Activated naive CD4-positive, alpha-beta T cell treated with anti-CD3 and anti-CD28 coated beads, Interleukin-2, amount 50 U/mL, for 72 hours (primary cell): ENCODE measurements around the gene ABCG5. TPM values are rescaled to one million over a fixed set of nuclear protein-coding genes. Genes with fewer than 3 reads are reported as not detected.

Experiments
- ATAC-seq, 2 donors: fragments of 150-1000 bp; cut with Tn5 transposase; 2 replicates each; pipeline ENCODE4 v1.10.0; 2021; ENCODE audit warnings: mild to moderate bottlenecking in 2 of 2, moderate library complexity in 2 of 2
- DNase-seq, 2 donors: peaks; one replicate each; pipeline ENCODE4 v3.0.0; 2021 to 2022; ENCODE audit warnings: low spot score in 2 of 2
- H3K27ac Mint-ChIP-seq, 2 donors: one replicate each; pipeline ENCODE4 v1.8.0; 2022; ENCODE audit warnings: mild to moderate bottlenecking in 2 of 2, mixed read lengths in 2 of 2
- H3K36me3 Mint-ChIP-seq, 2 donors: one replicate each; pipeline ENCODE4 v1.8.0; 2022; ENCODE audit warnings: mixed read lengths in 2 of 2
- H3K9me3 Mint-ChIP-seq, 2 donors: one replicate each; pipeline ENCODE4 v1.8.0; 2022; ENCODE audit warnings: mixed read lengths in 2 of 2
- total RNA-seq, 2 donors: library from RNA; stranded (reverse); gene quantifications; one replicate each; pipeline ENCODE4 v1.2.3, GENCODE V29; 2022

Gene ABCG5
- total RNA-seq, 2 donors from 2014 or later: not detected

- H3K36me3 Mint-ChIP-seq: no peaks in the 10 kb centered on the region
- ATAC-seq (no peak), DNase-seq (peak in 1 of 2 donors; percentile 50)
- peak overlapping the region in 1 of 2 donors; percentile 86 for H3K27ac Mint-ChIP-seq
- no peaks in the 10 kb centered on the region for H3K9me3 Mint-ChIP-seq
Measured at GRCh38 chr2:43851011-43851980, 12.7 kb upstream of the ABCG5 start.

GRCh38 chr2:43848214-43848613 is 9.6 kb upstream of the ABCG5 start:
- H3K36me3 Mint-ChIP-seq: no peaks in the 10 kb centered on the region
- no peaks in the 10 kb centered on the region for H3K9me3 Mint-ChIP-seq
- ATAC-seq (no peak), DNase-seq (no peak)
- H3K27ac Mint-ChIP-seq: no peak overlapping the region

DNA sequence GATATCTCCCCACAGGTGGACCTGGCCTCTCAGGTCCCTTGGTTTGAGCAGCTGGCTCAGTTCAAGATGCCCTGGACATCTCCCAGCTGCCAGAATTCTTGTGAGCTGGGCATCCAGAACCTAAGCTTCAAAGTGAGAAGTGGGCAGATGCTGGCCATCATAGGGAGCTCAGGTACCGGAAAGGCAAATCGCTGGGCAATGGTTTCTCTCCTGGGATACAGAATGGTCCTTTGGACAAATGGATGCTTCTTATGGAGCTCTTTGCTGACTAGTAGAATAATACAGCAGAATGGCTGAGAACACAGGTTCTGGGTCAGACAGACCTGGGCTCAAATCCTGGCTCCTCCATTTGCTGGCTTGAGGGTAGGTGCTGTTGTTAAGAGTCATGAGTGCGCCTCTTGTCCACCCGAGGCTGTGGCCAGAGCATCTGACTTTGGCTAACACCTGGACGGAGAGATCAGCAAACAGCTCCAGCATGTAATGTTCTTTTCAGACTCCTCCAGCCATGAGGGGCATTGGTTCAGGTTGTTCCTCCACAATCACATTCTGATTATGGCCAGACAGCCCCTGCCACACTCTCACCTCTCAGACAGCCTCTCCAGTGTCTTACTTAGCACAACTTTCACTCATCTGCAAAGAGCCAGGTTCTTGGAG is 7.6 kb upstream of the ABCG5 start:
- H3K36me3 Mint-ChIP-seq: no peaks in the 10 kb centered on the region
- no peak for DNase-seq
- no peak for ATAC-seq
- H3K27ac Mint-ChIP-seq: no peak overlapping the region
- H3K9me3 Mint-ChIP-seq: no peaks in the 10 kb centered on the region

DNA sequence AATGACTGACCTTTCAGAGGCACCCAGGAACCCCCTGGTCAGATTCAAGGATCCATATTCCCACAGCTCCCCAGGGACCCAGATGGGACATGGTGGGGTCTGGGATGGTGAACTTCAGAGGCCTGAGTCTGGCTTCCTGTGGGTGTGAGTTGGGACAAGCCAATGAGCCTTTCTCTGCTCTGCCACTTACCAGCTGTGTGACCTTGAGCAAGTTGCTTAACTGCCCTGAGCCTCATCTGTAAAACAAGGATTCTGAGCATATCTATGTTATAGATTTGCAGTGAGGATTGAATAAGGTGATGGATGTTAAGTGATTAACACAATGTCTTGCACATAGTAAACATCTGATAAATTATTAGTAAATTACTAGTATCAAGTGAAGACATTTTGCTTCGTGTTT is 6.5 kb upstream of the ABCG5 start:
- no peak for DNase-seq
- H3K9me3 Mint-ChIP-seq: no peaks in the 10 kb centered on the region
- no peaks in the 10 kb centered on the region for H3K36me3 Mint-ChIP-seq
- no peak for ATAC-seq
- H3K27ac Mint-ChIP-seq: no peak overlapping the region

DNA sequence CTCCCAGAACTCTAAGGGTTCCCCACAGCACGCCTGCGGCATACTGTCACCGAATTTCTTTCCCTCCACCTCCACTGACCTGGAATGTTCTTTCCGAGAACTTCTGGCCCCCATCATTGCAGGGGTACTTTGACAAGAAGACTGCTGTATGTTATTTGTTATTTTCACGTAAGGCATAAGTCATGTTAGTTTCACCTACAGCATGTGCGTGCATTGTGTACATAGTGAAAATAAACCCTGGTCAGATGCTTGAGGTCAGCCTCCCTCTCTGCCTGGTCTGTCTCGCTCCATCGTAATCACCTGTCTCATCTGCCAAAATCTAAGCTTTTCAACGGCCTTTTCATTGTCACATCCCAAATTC is 4.2 kb upstream of the ABCG5 start:
- Mint-ChIP-seq H3K9me3 (no peaks in the 10 kb centered on the region), H3K27ac (no peak overlapping the region), H3K36me3 (no peaks in the 10 kb centered on the region)
- no peak for ATAC-seq
- no peak for DNase-seq

DNA sequence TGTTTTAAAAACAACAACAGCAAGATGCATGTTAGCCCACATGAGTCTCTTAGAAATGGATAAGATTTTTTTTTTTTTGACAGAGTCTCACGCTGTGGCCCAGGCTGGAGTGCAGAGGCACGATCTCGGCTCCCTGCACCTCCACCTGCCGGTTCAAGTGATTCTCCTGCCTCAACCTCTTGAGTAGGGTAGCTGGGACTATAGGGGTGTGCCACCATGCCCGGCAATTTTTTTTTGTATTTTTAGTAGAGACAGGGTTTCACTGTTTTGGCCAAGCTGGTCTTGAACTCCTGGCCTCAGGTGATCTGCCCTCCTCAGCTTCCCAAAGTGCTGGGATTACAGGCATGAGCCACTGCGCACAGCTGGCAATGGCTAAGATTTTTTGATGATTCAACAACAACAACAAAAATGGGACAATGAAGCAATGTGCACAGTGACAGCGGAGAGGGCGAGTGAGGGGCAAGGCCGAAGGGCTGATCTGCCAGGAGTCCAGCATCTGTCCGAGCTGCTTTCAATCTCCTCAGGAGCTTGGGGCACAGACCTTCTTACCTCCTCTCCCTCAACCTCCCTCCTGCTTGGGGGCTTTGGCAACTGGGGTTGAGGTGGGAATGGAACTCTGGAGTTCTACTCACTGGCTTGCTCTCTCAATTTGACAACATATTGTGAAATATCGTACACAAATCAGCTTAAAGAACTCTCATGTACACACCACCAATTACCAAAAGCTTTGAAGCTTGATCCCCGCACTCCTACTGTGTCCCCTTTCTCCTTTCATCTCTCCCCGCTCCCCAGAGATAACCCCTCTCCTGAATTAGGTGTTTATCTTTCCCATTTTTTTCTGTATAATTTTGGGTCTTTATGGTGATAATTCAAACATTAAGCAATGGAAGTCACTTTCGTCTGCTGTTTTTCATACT is 3.6 kb upstream of the ABCG5 start:
- Mint-ChIP-seq H3K36me3 (no peaks in the 10 kb centered on the region), H3K27ac (no peak overlapping the region), H3K9me3 (no peaks in the 10 kb centered on the region)
- ATAC-seq: no peak
- DNase-seq: no peak

DNA sequence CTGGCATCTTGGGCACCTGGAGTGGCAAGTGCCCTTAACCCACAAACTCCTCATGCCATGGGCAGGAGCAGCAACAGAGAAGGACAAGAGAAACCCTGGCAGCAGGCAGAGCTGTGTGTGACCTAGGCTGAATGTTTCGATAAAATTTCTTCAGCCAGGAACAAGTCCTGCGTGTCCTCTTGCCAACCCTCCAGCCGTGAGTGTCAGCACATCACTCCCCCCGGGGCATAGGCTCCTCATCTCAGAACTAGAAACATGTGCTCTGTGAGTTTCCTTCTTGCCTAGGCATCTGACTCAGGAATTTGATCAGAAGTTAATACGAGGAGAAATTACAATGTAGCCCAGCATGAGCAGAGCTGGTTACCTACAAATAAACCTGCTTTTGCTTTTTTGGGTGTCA is 2.3 kb upstream of the ABCG5 start:
- ATAC-seq: no peak
- no peaks in the 10 kb centered on the region for H3K36me3 Mint-ChIP-seq
- no peaks in the 10 kb centered on the region for H3K9me3 Mint-ChIP-seq
- H3K27ac Mint-ChIP-seq: no peak overlapping the region
- DNase-seq: no peak

DNA sequence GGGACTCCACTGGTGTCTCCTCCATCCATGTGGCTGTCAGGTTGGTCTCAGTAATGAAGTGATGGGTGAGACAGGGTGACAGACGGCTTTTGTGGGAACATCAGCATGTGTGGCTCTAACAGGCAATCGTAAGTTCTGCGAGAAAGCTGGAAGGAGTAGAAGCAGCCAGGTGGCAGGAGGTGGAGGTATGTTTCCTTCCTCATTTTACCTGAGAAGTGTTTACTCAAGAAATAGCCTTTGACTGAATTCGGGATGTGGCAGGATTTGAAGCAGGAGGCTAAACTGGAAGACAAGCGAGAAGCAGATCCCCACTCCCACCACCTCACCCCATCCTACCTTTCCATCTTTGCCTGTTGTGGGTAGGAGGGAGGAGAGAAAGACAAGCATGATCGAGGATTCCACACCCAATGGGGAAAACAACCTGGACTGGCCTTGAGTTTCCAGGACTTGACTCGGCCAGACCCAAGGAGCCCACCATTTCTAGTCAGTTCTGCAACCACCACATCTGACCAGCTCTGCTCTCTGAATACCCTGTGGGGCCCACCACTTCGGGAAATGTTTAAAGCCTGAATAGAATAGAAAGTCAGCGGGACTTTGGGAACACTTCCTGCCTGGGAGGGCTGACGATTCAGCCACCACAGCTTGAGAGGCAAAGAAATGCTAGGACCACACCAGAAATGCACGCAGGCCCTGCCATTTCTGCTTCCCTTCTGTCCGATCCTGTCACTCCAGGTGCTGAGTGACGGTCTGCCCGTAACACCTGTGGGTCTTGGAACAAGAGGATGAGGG is 1.3 kb upstream of the ABCG5 start:
- Mint-ChIP-seq H3K27ac (no peak overlapping the region), H3K9me3 (no peaks in the 10 kb centered on the region), H3K36me3 (no peaks in the 10 kb centered on the region)
- DNase-seq: no peak
- ATAC-seq: no peak

GRCh38 chr2:43837831-43838559 is 644 bp downstream of the ABCG5 start:
- ATAC-seq (no peak), DNase-seq (no peak)
- Mint-ChIP-seq H3K27ac (no peak overlapping the region), H3K36me3 (no peaks in the 10 kb centered on the region), H3K9me3 (no peaks in the 10 kb centered on the region)

GRCh38 chr2:43837033-43837432 is 1.6 kb downstream of the ABCG5 start:
- DNase-seq (no peak), ATAC-seq (no peak)
- H3K27ac Mint-ChIP-seq: no peak overlapping the region
- H3K9me3 Mint-ChIP-seq: no peaks in the 10 kb centered on the region
- H3K36me3 Mint-ChIP-seq: no peaks in the 10 kb centered on the region

DNA sequence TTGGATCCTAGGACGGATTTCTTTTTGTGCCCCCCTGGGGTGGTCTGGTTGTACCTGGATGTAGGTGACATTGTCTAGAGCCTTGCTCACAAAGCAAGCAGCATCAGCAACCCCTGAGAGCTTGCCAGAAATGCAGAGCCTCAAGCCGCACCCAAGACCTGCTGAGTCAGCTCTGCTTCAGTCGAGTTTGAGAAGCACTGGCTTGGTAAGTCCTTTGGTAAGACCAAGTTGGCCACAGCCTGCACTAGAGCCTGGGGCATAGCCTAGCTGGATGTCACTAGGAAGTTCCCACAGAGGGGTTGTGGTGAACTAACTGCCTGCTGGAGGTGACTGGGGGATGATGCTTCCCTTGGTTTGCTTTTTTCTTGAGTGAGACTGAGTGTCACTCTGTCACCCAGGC is 6.2 kb downstream of the ABCG5 start:
- no peaks in the 10 kb centered on the region for H3K9me3 Mint-ChIP-seq
- ATAC-seq: no peak
- no peaks in the 10 kb centered on the region for H3K36me3 Mint-ChIP-seq
- no peak for DNase-seq
- no peak overlapping the region for H3K27ac Mint-ChIP-seq

- H3K9me3 Mint-ChIP-seq: no peaks in the 10 kb centered on the region
- DNase-seq: no peak
- H3K27ac Mint-ChIP-seq: no peak overlapping the region
- no peaks in the 10 kb centered on the region for H3K36me3 Mint-ChIP-seq
- peak in 1 of 2 donors; percentile 34 for ATAC-seq
Measured at GRCh38 chr2:43831543-43832294, 6.9 kb downstream of the ABCG5 start.

DNA sequence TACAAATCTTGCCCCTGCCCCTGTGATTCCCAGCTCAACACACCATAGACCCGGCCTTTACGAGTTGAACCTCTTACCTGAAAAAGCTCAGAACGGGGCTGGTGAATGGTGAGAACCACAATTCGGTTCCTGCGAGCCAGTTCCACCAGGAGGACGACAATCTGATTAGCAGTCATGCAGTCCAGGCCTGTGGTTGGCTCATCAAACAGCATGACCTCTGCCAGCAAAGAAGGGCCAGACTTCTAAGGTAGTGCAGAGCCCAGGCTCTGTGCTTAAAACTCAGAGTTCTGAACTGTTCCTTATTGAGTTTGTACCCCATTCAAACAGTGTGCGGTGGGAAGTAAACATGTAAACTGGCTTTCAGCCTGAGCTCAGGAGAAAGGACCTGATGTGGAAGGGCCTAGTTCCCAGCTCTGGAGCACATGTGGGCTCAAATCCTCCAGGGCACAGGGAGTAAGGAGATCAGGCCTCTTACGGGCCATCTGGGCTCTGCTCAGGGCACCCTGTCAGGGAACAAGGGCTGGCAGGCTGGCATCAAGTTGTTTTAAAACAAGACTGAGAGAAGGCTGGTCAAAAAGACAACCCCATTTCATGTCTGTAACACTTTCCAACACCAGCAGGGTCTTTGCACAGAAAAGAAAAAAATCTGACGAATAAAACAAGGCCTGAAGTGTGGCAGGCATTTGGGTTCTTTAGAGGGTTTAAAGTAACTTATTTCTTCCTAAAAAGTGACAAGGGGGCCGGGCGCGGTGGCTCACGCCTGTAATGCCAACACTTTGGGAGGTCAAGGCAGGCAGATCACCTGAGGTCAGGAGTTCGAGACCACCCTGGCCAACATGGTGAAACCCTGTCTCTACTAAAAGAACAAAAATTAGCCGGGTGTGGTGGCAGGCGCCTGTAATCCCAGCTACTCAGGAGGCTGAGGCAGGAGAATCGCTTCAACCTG is 12.1 kb downstream of the ABCG5 start:
- ATAC-seq (no peak), DNase-seq (no peak)
- H3K36me3 Mint-ChIP-seq: no peaks in the 10 kb centered on the region
- no peak overlapping the region for H3K27ac Mint-ChIP-seq
- H3K9me3 Mint-ChIP-seq: no peaks in the 10 kb centered on the region

GRCh38 chr2:43825841-43826240 is 12.8 kb downstream of the ABCG5 start:
- Mint-ChIP-seq H3K9me3 (peaks cover 0 to 4% of the 10 kb centered on the region in 2 donors), H3K36me3 (no peaks in the 10 kb centered on the region), H3K27ac (no peak overlapping the region)
- ATAC-seq (no peak), DNase-seq (no peak)
